K562 (cell line): Measurements from ENCODE around the gene SLX4IP.

Experiments used
- CBX8 ChIP-seq: fragments of 200-600 bp; sonication (generic); IDR thresholded peaks from 2 replicates; pipeline ENCODE4 v1.6.1; 2012; ENCODE audit warnings: borderline replicate concordance, mixed run types, low read depth, mild to moderate bottlenecking, moderate library complexity, mixed read lengths, low read length, control low read depth, inconsistent platforms; ENCODE audit not compliant: poor library complexity, severe bottlenecking; ENCODE audit errors: extremely low read depth
- CHD7 ChIP-seq: fragments of 200-600 bp; sonication (generic); IDR thresholded peaks from one replicate; pipeline ENCODE4 v1.6.1; 2012; ENCODE audit warnings: mild to moderate bottlenecking, low read depth, low read length, inconsistent platforms
- GABPB1 ChIP-seq: sonication (generic); formaldehyde crosslinking; IDR thresholded peaks from 2 replicates; pipeline ENCODE4 v1.8.0; 2022; ENCODE audit warnings: mild to moderate bottlenecking, missing genetic modification reagents
- GABPB2 ChIP-seq: fragments of 250-450 bp; sonication (Bioruptor Pico); conservative IDR thresholded peaks from 2 replicates; pipeline ENCODE4 v1.5.1; 2021; ENCODE audit warnings: mild to moderate bottlenecking
- NEUROD1 ChIP-seq: fragments of 150-350 bp; IDR thresholded peaks from 2 replicates; pipeline ENCODE4 v1.6.1; 2014; ENCODE audit warnings: borderline replicate concordance, low read length, low read depth; ENCODE audit not compliant: partially characterized antibody
- SETDB1 ChIP-seq: IDR thresholded peaks from one replicate; pipeline ENCODE4 v1.6.1; 2012; ENCODE audit warnings: low read length, control low read depth, inconsistent platforms
- SIN3A ChIP-seq, 2 experiments: fragments of 150-350 bp in 1 of 2; IDR thresholded peaks; 2 replicates each; pipeline ENCODE4 v1.6.1; 2011 to 2016; ENCODE audit warnings: borderline replicate concordance in 2 of 2, low read depth in 2 of 2, low read length in 2 of 2, mild to moderate bottlenecking in 2 of 2, moderate library complexity in 2 of 2; ENCODE audit not compliant: control insufficient read depth in 1 of 2
- ZBTB1 ChIP-seq: sonication (generic); formaldehyde crosslinking; IDR thresholded peaks from 2 replicates; pipeline ENCODE4 v1.8.1; 2023; ENCODE audit warnings: missing genetic modification reagents, low read depth, mild to moderate bottlenecking, borderline replicate concordance
- ZBTB12 ChIP-seq: fragments of 250-450 bp; sonication (Bioruptor Pico); IDR thresholded peaks from 2 replicates; pipeline ENCODE4 v1.4.0; 2020
- ZBTB7A ChIP-seq: IDR thresholded peaks from 2 replicates; pipeline ENCODE4 v1.6.1; 2011; ENCODE audit warnings: low read depth, mild to moderate bottlenecking, low read length, moderate library complexity, borderline replicate concordance; ENCODE audit not compliant: control insufficient read depth
- ZNF274 ChIP-seq: IDR thresholded peaks from 2 replicates; pipeline ENCODE4 v1.6.1; 2011; ENCODE audit warnings: low read depth, mild to moderate bottlenecking, low read length, moderate library complexity, borderline replicate concordance
- ZNF609 ChIP-seq: sonication (generic); formaldehyde crosslinking; IDR thresholded peaks from 2 replicates; pipeline ENCODE4 v1.8.1; 2023; ENCODE audit warnings: missing genetic modification reagents, mild to moderate bottlenecking, borderline replicate concordance

GRCh38 chr20:10580700-10581099, 145.6 kb downstream of the SLX4IP start:
- TF ChIP-seq SETDB1 (no peak), ZBTB12 (CRISPR knock-in tag) (no peak), GABPB2 (no peak), ZBTB7A (no peak), ZNF274 (no peak), ZBTB1 (no peak), SIN3A (IDR thresholded peaks at IDR 0.05; ENCODE audit: borderline replicate concordance in 2 of 2, control insufficient read depth in 1 of 2, low read depth in 2 of 2, low read length in 2 of 2) (no peak), ZNF609 (CRISPR knock-in tag) (no peak), GABPB1 (CRISPR knock-in tag) (no peak), CHD7 (no peak), CBX8 (no peak), NEUROD1 (no peak)
